PC-9 (cell line): ENCODE results near the gene TULP4. TPM values are rescaled to one million over a fixed set of nuclear protein-coding genes. Genes with fewer than 3 reads are reported as not detected.
"Not testable (repeated sequence)": the region's sequence is repeated elsewhere in the genome, so short reads cannot be mapped to it uniquely, and the experiment has no call there.

Experiments used
- BruUV-seq: library from RNA; stranded (reverse); fragments of 400-500 nt; replicated peaks from 2 replicates; lab custom pipeline; 2021; lab: Mats Ljungman, UMichigan
- CTCF ChIA-PET: fragments of 300-600 bp; sonication (Branson Sonifier 250); formaldehyde crosslinking; loops from one replicate; lab custom pipeline; 2022; ENCODE audit warnings: antibody characterized with exemption; lab: Charles Lee
- POLR2A ChIA-PET: fragments of 300-600 bp; sonication (Branson Sonifier 250); formaldehyde crosslinking; loops from one replicate; lab custom pipeline; 2022; ENCODE audit warnings: antibody characterized with exemption; ENCODE audit not compliant: unreplicated experiment; lab: Charles Lee
- DNase-seq, 2 experiments: peaks; one replicate each; pipeline versions ENCODE4 v3.0.0 to v3.0.0-alpha.2; 2015 to 2022; ENCODE audit warnings: mixed read lengths in 1 of 2
- H2AFZ ChIP-seq: fragments of 200-600 bp; sonication (generic); 2 replicates; pipeline ENCODE4 v1.8.1; 2017; ENCODE audit warnings: antibody characterized with exemption
- H3F3A ChIP-seq: fragments of 200-600 bp; sonication (generic); 2 replicates; pipeline ENCODE4 v1.8.1; 2017; ENCODE audit warnings: antibody characterized with exemption, mild to moderate bottlenecking, low read depth; ENCODE audit not compliant: insufficient read depth
- H3K27ac ChIP-seq: fragments of 200-600 bp; sonication (generic); 2 replicates; pipeline ENCODE4 v1.6.1; 2016; ENCODE audit warnings: mixed run types
- H3K27me3 ChIP-seq: fragments of 200-600 bp; sonication (generic); 2 replicates; pipeline ENCODE4 v1.6.1; 2016; ENCODE audit warnings: low read depth, mixed run types; ENCODE audit not compliant: insufficient read depth
- H3K36me3 ChIP-seq: fragments of 200-600 bp; sonication (generic); 2 replicates; pipeline ENCODE4 v1.6.1; 2016; ENCODE audit warnings: low read depth, mixed run types
- H3K4me1 ChIP-seq: fragments of 200-600 bp; sonication (generic); replicated peaks from 2 replicates; pipeline ENCODE4 v1.6.1; 2016; ENCODE audit warnings: mixed run types; ENCODE audit not compliant: insufficient read depth
- H3K4me2 ChIP-seq: fragments of 200-600 bp; sonication (generic); 2 replicates; pipeline ENCODE4 v1.6.1; 2017; ENCODE audit warnings: mixed run types
- H3K4me3 ChIP-seq: fragments of 200-600 bp; sonication (generic); 2 replicates; pipeline ENCODE4 v1.6.1; 2016; ENCODE audit warnings: mixed run types
- H3K79me2 ChIP-seq: fragments of 200-600 bp; sonication (generic); 2 replicates; pipeline ENCODE4 v1.6.1; 2017; ENCODE audit warnings: low read depth, mixed run types
- H3K9me2 ChIP-seq: fragments of 200-600 bp; sonication (generic); 2 replicates; pipeline ENCODE4 v1.8.1; 2017; ENCODE audit warnings: mild to moderate bottlenecking; ENCODE audit not compliant: insufficient read depth
- H3K9me3 ChIP-seq: fragments of 200-600 bp; sonication (generic); 2 replicates; pipeline ENCODE4 v1.8.1; 2016; ENCODE audit warnings: low read depth; ENCODE audit not compliant: insufficient read depth
- H4K20me1 ChIP-seq: fragments of 200-600 bp; sonication (generic); 2 replicates; pipeline ENCODE4 v1.8.1; 2017; ENCODE audit not compliant: insufficient read depth
- CTCF ChIP-seq: fragments of 200-600 bp; sonication (generic); conservative IDR thresholded peaks from 2 replicates; pipeline ENCODE4 v1.6.1; 2017; ENCODE audit warnings: mixed run types, antibody characterized with exemption, mild to moderate bottlenecking, moderate library complexity
- EZH2 ChIP-seq: fragments of 200-600 bp; sonication (generic); IDR thresholded peaks from 2 replicates; pipeline ENCODE4 v1.8.0; 2017; ENCODE audit warnings: antibody characterized with exemption, low read depth
- intact Hi-C: fragments of 100-400 bp; cut with micrococcal nuclease; formaldehyde crosslinking; loops from one replicate; pipeline ENCODE4 v1.10.0; 2022; ENCODE audit not compliant: unreplicated experiment
- total RNA-seq: library from RNA; stranded (reverse); gene quantifications from 2 replicates; pipeline ENCODE4 v1.2.3, GENCODE V29; 2021

TULP4 gene
- total RNA-seq, 1 experiment from 2014 or later = 34.0 TPM

- H3K79me2 ChIP-seq = no peaks in the 10 kb centered on the region; the same call in 1 of the 2 replicates
- CTCF ChIA-PET = no interaction called here
- no peaks in the 10 kb centered on the region for H3K27me3 ChIP-seq
- TF ChIP-seq EZH2 (no peak), CTCF (no peak)
- no peak overlapping the region for H3K4me3 ChIP-seq
- H3K36me3 ChIP-seq = 0 out of 2 replicates have a peak, but pooled peaks cover 9% of the 10 kb centered on the region
- H3F3A ChIP-seq = no peaks in the 10 kb centered on the region
- POLR2A ChIA-PET = no interaction called here
- no peak overlapping the region for H3K27ac ChIP-seq
- H3K9me2 ChIP-seq = no peaks in the 10 kb centered on the region
- no peak overlapping the region for H2AFZ ChIP-seq
- BruUV-seq = no TSS peak
- H4K20me1 ChIP-seq = no peaks in the 10 kb centered on the region
- no peak overlapping the region for H3K4me2 ChIP-seq
- no peaks in the 10 kb centered on the region for H3K9me3 ChIP-seq
- no peaks in the 10 kb centered on the region for H3K4me1 ChIP-seq
- intact Hi-C loops = no loop called here
- DNase-seq = no peak
Measured at GRCh38 chr6:158292016-158292415, 20.2 kb upstream of the TULP4 start.

GRCh38 chr6:158293122-158293521 is 19.1 kb upstream of the TULP4 start:
- Histone ChIP-seq H3K9me2 (no peaks in the 10 kb centered on the region), H2AFZ (no peak overlapping the region), H3K4me3 (no peak overlapping the region), H3F3A (no peaks in the 10 kb centered on the region), H3K27ac (no peak overlapping the region), H3K79me2 (no peaks in the 10 kb centered on the region; the same call in 1 of the 2 replicates), H3K4me1 (no peaks in the 10 kb centered on the region), H4K20me1 (no peaks in the 10 kb centered on the region), H3K27me3 (no peaks in the 10 kb centered on the region), H3K36me3 (0 out of 2 replicates have a peak, but pooled peaks cover 9% of the 10 kb centered on the region), H3K4me2 (no peak overlapping the region), H3K9me3 (no peaks in the 10 kb centered on the region; the same call in 1 of the 2 replicates)
- intact Hi-C loops = no loop called here
- no TSS peak for BruUV-seq
- CTCF ChIA-PET = no interaction called here
- TF ChIP-seq CTCF = no peak
- no peak for TF ChIP-seq EZH2
- POLR2A ChIA-PET = no interaction called here
- no peak for DNase-seq

- intact Hi-C loops, H3K9me3 ChIP-seq, CTCF ChIA-PET, H3K36me3 ChIP-seq, H3K27ac ChIP-seq, H3K79me2 ChIP-seq, DNase-seq, H3K4me1 ChIP-seq, H3K27me3 ChIP-seq, H3K4me2 ChIP-seq, H3K9me2 ChIP-seq, H3K4me3 ChIP-seq, H3F3A ChIP-seq, H4K20me1 ChIP-seq, POLR2A ChIA-PET, H2AFZ ChIP-seq, BruUV-seq: not testable (repeated sequence)
Measured at GRCh38 chr6:158295976-158296853, 16.1 kb upstream of the TULP4 start.

- H3K4me1 ChIP-seq, H3K9me3 ChIP-seq, H3K79me2 ChIP-seq, DNase-seq, H3K27me3 ChIP-seq, H3F3A ChIP-seq, H4K20me1 ChIP-seq, H3K36me3 ChIP-seq, BruUV-seq, H3K4me2 ChIP-seq, H3K4me3 ChIP-seq, CTCF ChIA-PET, H2AFZ ChIP-seq, intact Hi-C loops, POLR2A ChIA-PET, H3K9me2 ChIP-seq, H3K27ac ChIP-seq: not testable (repeated sequence)
Measured at GRCh38 chr6:158296854-158297324, 15.4 kb upstream of the TULP4 start.

GRCh38 chr6:158297657-158298056 is 14.6 kb upstream of the TULP4 start:
- H4K20me1 ChIP-seq, H3K27ac ChIP-seq, H2AFZ ChIP-seq, H3K9me2 ChIP-seq, H3K4me1 ChIP-seq, H3K27me3 ChIP-seq, DNase-seq, H3K4me3 ChIP-seq, intact Hi-C loops, BruUV-seq, POLR2A ChIA-PET, H3K4me2 ChIP-seq, H3K79me2 ChIP-seq, H3F3A ChIP-seq, H3K9me3 ChIP-seq, CTCF ChIA-PET, H3K36me3 ChIP-seq: not testable (repeated sequence)
